K562 (cell line): ENCODE measurements around the gene CDK11B. TPM values are rescaled to one million over a fixed set of nuclear protein-coding genes. Genes with fewer than 3 reads are reported as not detected.
A peak's percentile ranks its signal among the peaks of the same experiment; 100 is the strongest.

ENCODE experiments used
- ARID1B ChIP-seq: fragments of 450-650 bp; IDR thresholded peaks from 2 replicates; pipeline ENCODE4 v1.6.1; 2016; ENCODE audit warnings: antibody characterized with exemption, mild to moderate bottlenecking, inconsistent platforms
- ELF2 ChIP-seq: fragments of 250-450 bp; sonication (Bioruptor Pico); IDR thresholded peaks from 2 replicates; pipeline ENCODE4 v1.5.0; 2021; ENCODE audit warnings: mild to moderate bottlenecking
- ERF ChIP-seq: fragments of 450-650 bp; formaldehyde crosslinking; IDR thresholded peaks from 2 replicates; pipeline ENCODE4 v1.4.0; 2020; ENCODE audit warnings: mild to moderate bottlenecking, mixed read lengths
- FOXJ3 ChIP-seq: sonication (generic); formaldehyde crosslinking; IDR thresholded peaks from 2 replicates; pipeline ENCODE4 v1.4.0; 2020; ENCODE audit warnings: mild to moderate bottlenecking, missing genetic modification reagents
- GTF2F1 ChIP-seq: IDR thresholded peaks from 2 replicates; pipeline ENCODE4 v1.6.1; 2011; ENCODE audit warnings: low read depth, low read length, improper control_type of control experiment
- HNRNPUL1 ChIP-seq: fragments of 200-400 bp; formaldehyde crosslinking; IDR thresholded peaks from 2 replicates; pipeline ENCODE4 v1.6.1; 2017; ENCODE audit warnings: low read length
- HSF4 ChIP-seq: fragments of 250-450 bp; sonication (Bioruptor Pico); IDR thresholded peaks from 2 replicates; pipeline ENCODE4 v2.1.2; 2022; ENCODE audit warnings: mild to moderate bottlenecking, moderate library complexity, borderline replicate concordance
- MYNN ChIP-seq, 2 experiments: sonication (generic); formaldehyde crosslinking in 1 of 2; IDR thresholded peaks; 2 replicates each; pipeline versions ENCODE4 v1.5.0 to v1.6.1; 2016 to 2020; ENCODE audit warnings: antibody characterized with exemption in 1 of 2, missing genetic modification reagents in 1 of 2
- NR4A1 ChIP-seq, 2 experiments: fragments of 250-450 bp in 1 of 2; fragments of 450-650 bp in 1 of 2; sonication (Bioruptor Pico) in 1 of 2; IDR thresholded peaks; 2 replicates each; pipeline versions ENCODE4 v1.4.0 to v1.6.1; 2016 to 2020; ENCODE audit warnings: mild to moderate bottlenecking in 2 of 2, missing compliant biosample characterization in 1 of 2, missing genetic modification characterization in 1 of 2, moderate library complexity in 1 of 2
- PRMT5 ChIP-seq: sonication (generic); formaldehyde crosslinking; IDR thresholded peaks from 2 replicates; pipeline ENCODE4 v1.5.0; 2020; ENCODE audit warnings: missing genetic modification reagents
- SAFB2 ChIP-seq: fragments of 200-400 bp; formaldehyde crosslinking; IDR thresholded peaks from 2 replicates; pipeline ENCODE4 v1.6.1; 2018; ENCODE audit warnings: borderline replicate concordance, low read length, low read depth, moderate library complexity; ENCODE audit not compliant: severe bottlenecking
- SMARCA4 ChIP-seq: fragments of 450-650 bp; IDR thresholded peaks from 2 replicates; pipeline ENCODE4 v1.6.1; 2016
- TAF1 ChIP-seq: IDR thresholded peaks from 2 replicates; pipeline ENCODE4 v1.6.1; 2011; ENCODE audit warnings: mild to moderate bottlenecking, low read length, moderate library complexity; ENCODE audit not compliant: insufficient read depth, control insufficient read depth, severe bottlenecking; ENCODE audit errors: extremely low read depth
- ZBTB1 ChIP-seq: sonication (generic); formaldehyde crosslinking; IDR thresholded peaks from 2 replicates; pipeline ENCODE4 v1.8.1; 2023; ENCODE audit warnings: missing genetic modification reagents, low read depth, mild to moderate bottlenecking, borderline replicate concordance
- ZBTB7A ChIP-seq: IDR thresholded peaks from 2 replicates; pipeline ENCODE4 v1.6.1; 2011; ENCODE audit warnings: low read depth, mild to moderate bottlenecking, low read length, moderate library complexity, borderline replicate concordance; ENCODE audit not compliant: control insufficient read depth
- ZKSCAN8 ChIP-seq: fragments of 200-800 bp; sonication (Bioruptor generic); IDR thresholded peaks from 2 replicates; pipeline ENCODE4 v1.6.1; 2016; ENCODE audit warnings: missing genetic modification characterization, missing compliant biosample characterization
- ZNF134 ChIP-seq: fragments of 250-450 bp; sonication (Bioruptor Pico); conservative IDR thresholded peaks from 2 replicates; pipeline ENCODE4 v1.4.0; 2020
- ZNF3 ChIP-seq: fragments of 250-450 bp; sonication (Bioruptor Pico); IDR thresholded peaks from 2 replicates; pipeline ENCODE4 v1.5.0; 2021; ENCODE audit warnings: mild to moderate bottlenecking, moderate library complexity
- polyA plus RNA-seq, 8 experiments: library from polyadenylated mRNA; depleted of rRNA in 4 of 8; stranded (reverse) in 5 of 8; unstranded in 3 of 8; fragments of >200 nt; fragmentation: Nextera tagmentation in 2 of 8; fragmentation: Illumina TruSeq in 1 of 8; extraction: Ambion mirVana in 2 of 8; extraction: Trizol in 1 of 8; gene quantifications; 2 replicates each; pipeline versions ENCODE4 v1.2.1 to v1.2.3, GENCODE V29; 2011 to 2014; ENCODE audit warnings: inconsistent platforms in 1 of 8, missing spikeins in 1 of 8
- total RNA-seq, 7 experiments: library from RNA; depleted of rRNA in 6 of 7; stranded (reverse); fragments of >200 nt in 6 of 7; fragmentation: Illumina TruSeq in 2 of 7; extraction: Trizol in 2 of 7; gene quantifications; 2 replicates each; pipeline versions ENCODE4 v1.2.1 to v1.2.3, GENCODE V29; 2011 to 2021; ENCODE audit warnings: low replicate concordance in 1 of 7
- TF ChIP-seq, protein P1 (sequence below): sonication (generic); formaldehyde crosslinking; IDR thresholded peaks from 2 replicates; pipeline ENCODE4 v1.8.0; 2022; ENCODE audit warnings: missing genetic modification reagents, mild to moderate bottlenecking, moderate library complexity, borderline replicate concordance
- TF ChIP-seq, protein P2 (sequence below): IDR thresholded peaks from 3 replicates; pipeline ENCODE4 v1.6.1; 2011; ENCODE audit warnings: borderline replicate concordance, mild to moderate bottlenecking, moderate library complexity; ENCODE audit not compliant: insufficient read length; ENCODE audit errors: extremely low read depth
- TF ChIP-seq, protein P3 (sequence below): fragments of 450-650 bp; IDR thresholded peaks from 2 replicates; pipeline ENCODE4 v1.6.1; 2016
- TF ChIP-seq, protein P4 (sequence below): sonication (generic); formaldehyde crosslinking; IDR thresholded peaks from 2 replicates; pipeline ENCODE4 v1.5.0; 2020; ENCODE audit warnings: missing genetic modification reagents

Gene CDK11B
- total and polyA plus RNA-seq, 9 of the 15 experiments (the other 6 are each of a cell fraction or from before 2014, with no cell fraction given), result 2.8 to 52.2 (median 19.5) TPM

DNA sequence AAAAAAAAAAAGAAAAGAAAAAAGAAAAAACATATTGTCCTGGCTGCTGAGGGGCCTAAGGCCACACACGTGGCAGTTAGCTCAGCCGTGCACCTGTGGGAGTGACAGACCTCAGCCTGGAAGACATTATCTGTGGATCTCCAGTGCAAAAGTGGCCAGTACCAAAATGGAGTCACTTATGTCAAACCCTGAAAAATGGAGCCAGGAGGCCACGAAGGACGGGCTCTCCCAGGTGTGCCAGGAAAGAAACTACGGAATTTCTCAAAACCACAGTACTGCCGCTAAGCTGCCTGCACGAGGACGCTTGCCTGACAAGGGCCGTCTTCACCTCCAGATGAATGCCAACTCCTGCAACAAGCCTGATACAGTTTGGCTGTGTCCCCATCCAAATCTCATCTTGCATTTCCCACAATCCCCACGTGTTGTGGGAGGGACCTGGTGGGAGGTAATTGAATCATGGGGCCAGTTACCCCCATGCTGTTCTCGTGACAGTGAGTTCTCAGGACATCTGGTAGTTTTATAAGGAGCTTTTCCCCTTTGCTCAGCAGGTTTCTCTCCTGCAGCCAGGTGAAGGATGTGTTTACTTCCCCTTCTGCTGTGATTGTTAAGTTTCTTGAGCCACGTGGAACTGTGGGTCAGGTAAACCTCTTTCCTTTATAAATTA, 48.9 kb downstream of the CDK11B start (continued):
- TF ChIP-seq ARID1B (no peak), ELF2 (CRISPR knock-in tag) (no peak), NR4A1 (CRISPR knock-in tag; IDR thresholded peaks at IDR 0.05) (peak; percentile 95), NR4A1 (tag; IDR thresholded peaks at IDR 0.05) (peak; percentile 97), MYNN (IDR thresholded peaks at IDR 0.05) (no peak), MYNN (CRISPR knock-in tag; IDR thresholded peaks at IDR 0.05) (no peak), TAF1 (no peak), SMARCA4 (no peak), ZNF3 (CRISPR knock-in tag) (no peak), ZBTB1 (no peak), GTF2F1 (no peak), FOXJ3 (no peak), SAFB2 (no peak), HNRNPUL1 (no peak), ZBTB7A (no peak), ERF (CRISPR knock-in tag) (peak; percentile 89), PRMT5 (CRISPR knock-in tag) (no peak), ZKSCAN8 (CRISPR knock-in tag) (peak; percentile 90), ZNF134 (peak; percentile 78), HSF4 (peak; percentile 86; the same call in 1 of the 2 replicates)
- TF ChIP-seq, protein P1, sequence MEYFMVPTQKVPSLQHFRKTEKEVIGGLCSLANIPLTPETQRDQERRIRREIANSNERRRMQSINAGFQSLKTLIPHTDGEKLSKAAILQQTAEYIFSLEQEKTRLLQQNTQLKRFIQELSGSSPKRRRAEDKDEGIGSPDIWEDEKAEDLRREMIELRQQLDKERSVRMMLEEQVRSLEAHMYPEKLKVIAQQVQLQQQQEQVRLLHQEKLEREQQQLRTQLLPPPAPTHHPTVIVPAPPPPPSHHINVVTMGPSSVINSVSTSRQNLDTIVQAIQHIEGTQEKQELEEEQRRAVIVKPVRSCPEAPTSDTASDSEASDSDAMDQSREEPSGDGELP (CRISPR knock-in tag), result no peak
- TF ChIP-seq, protein P2, sequence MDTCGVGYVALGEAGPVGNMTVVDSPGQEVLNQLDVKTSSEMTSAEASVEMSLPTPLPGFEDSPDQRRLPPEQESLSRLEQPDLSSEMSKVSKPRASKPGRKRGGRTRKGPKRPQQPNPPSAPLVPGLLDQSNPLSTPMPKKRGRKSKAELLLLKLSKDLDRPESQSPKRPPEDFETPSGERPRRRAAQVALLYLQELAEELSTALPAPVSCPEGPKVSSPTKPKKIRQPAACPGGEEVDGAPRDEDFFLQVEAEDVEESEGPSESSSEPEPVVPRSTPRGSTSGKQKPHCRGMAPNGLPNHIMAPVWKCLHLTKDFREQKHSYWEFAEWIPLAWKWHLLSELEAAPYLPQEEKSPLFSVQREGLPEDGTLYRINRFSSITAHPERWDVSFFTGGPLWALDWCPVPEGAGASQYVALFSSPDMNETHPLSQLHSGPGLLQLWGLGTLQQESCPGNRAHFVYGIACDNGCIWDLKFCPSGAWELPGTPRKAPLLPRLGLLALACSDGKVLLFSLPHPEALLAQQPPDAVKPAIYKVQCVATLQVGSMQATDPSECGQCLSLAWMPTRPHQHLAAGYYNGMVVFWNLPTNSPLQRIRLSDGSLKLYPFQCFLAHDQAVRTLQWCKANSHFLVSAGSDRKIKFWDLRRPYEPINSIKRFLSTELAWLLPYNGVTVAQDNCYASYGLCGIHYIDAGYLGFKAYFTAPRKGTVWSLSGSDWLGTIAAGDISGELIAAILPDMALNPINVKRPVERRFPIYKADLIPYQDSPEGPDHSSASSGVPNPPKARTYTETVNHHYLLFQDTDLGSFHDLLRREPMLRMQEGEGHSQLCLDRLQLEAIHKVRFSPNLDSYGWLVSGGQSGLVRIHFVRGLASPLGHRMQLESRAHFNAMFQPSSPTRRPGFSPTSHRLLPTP, result no peak
- TF ChIP-seq, protein P3, sequence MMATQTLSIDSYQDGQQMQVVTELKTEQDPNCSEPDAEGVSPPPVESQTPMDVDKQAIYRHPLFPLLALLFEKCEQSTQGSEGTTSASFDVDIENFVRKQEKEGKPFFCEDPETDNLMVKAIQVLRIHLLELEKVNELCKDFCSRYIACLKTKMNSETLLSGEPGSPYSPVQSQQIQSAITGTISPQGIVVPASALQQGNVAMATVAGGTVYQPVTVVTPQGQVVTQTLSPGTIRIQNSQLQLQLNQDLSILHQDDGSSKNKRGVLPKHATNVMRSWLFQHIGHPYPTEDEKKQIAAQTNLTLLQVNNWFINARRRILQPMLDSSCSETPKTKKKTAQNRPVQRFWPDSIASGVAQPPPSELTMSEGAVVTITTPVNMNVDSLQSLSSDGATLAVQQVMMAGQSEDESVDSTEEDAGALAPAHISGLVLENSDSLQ, result no peak
- TF ChIP-seq, protein P4, sequence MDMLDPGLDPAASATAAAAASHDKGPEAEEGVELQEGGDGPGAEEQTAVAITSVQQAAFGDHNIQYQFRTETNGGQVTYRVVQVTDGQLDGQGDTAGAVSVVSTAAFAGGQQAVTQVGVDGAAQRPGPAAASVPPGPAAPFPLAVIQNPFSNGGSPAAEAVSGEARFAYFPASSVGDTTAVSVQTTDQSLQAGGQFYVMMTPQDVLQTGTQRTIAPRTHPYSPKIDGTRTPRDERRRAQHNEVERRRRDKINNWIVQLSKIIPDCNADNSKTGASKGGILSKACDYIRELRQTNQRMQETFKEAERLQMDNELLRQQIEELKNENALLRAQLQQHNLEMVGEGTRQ (CRISPR knock-in tag), result no peak
